Kidney (tissue), 14 donors: ENCODE results near the gene DNAJC10. TPM values are rescaled to one million over a fixed set of nuclear protein-coding genes. Genes with fewer than 3 reads are reported as not detected.

Experiments
- DNase-seq, 5 donors: peaks; one replicate each; pipeline ENCODE4 v3.0.0-alpha.2; 2013 to 2020
- FAIRE-seq: peaks from 2 replicates; lab custom pipeline; 2012; peaks lifted over from hg19 to GRCh38; lab: Jason Lieb, UNC
- H3K27ac ChIP-seq, 2 donors: one replicate each; pipeline ENCODE4 v1.7.0; 2013; ENCODE audit warnings: low read depth in 2 of 2, low read length in 2 of 2, inconsistent platforms in 1 of 2
- H3K27me3 ChIP-seq: one replicate; pipeline ENCODE4 v1.7.1; 2013; ENCODE audit warnings: low read length, inconsistent platforms; ENCODE audit not compliant: control insufficient read depth, insufficient read depth
- H3K36me3 ChIP-seq, 3 donors: one replicate each; pipeline versions ENCODE4 v1.7.0 to v1.7.1; 2013; ENCODE audit warnings: low read length in 3 of 3, control low read depth in 1 of 3, inconsistent platforms in 1 of 3; ENCODE audit not compliant: insufficient read depth in 3 of 3, control insufficient read depth in 2 of 3
- H3K4me1 ChIP-seq, 3 donors: one replicate each; pipeline versions ENCODE4 v1.7.0 to v1.7.1; 2013; ENCODE audit warnings: low read length in 3 of 3, inconsistent platforms in 1 of 3, low read depth in 1 of 3; ENCODE audit not compliant: control insufficient read depth in 2 of 3, insufficient read depth in 2 of 3
- H3K4me3 ChIP-seq, 3 donors: one replicate each; pipeline versions ENCODE4 v1.7.0 to v1.8.1; 2013; ENCODE audit warnings: low read length in 3 of 3, control low read depth in 1 of 3, inconsistent platforms in 1 of 3
- H3K9ac ChIP-seq, 3 donors: one replicate each; pipeline versions ENCODE4 v1.7.0 to v1.7.1; 2013; ENCODE audit warnings: low read length in 3 of 3, control low read depth in 1 of 3, inconsistent platforms in 1 of 3
- H3K9me3 ChIP-seq, 3 donors: one replicate each; pipeline versions ENCODE4 v1.7.0 to v1.7.1; 2013; ENCODE audit warnings: low read length in 3 of 3, control low read depth in 1 of 3, inconsistent platforms in 1 of 3; ENCODE audit not compliant: control insufficient read depth in 2 of 3, insufficient read depth in 1 of 3
- CTCF ChIP-seq: IDR thresholded peaks from 3 replicates; pipeline ENCODE4 v1.5.1; 2012; ENCODE audit warnings: mild to moderate bottlenecking, moderate library complexity, borderline replicate concordance; ENCODE audit not compliant: insufficient read depth; ENCODE audit errors: extremely low read depth
- intact Hi-C: fragments of 100-400 bp; cut with DNase I; formaldehyde crosslinking; loops from one replicate; pipeline ENCODE4 v1.11.1; 2022
- polyA plus RNA-seq: library from polyadenylated mRNA; stranded (reverse); fragments of 350-450 nt; fragmentation: Illumina TruSeq; extraction: RNeasy Lipid Tissue Mini Kit (QIAGEN cat#74804); gene quantifications from one replicate; pipeline ENCODE4 v1.2.3, GENCODE V29; 2014; ENCODE audit warnings: low read depth, low replicate concordance; ENCODE audit not compliant: insufficient read depth
- total RNA-seq: library from RNA; stranded (reverse); fragmentation: NEBNext Ultra II Directional; extraction: Animal tissue kit (Norgen Biotek cat#: 25700); gene quantifications from one replicate; pipeline ENCODE4 v1.2.1, GENCODE V29; 2021
- donor health status: control.
- donor health status: control.
- donor health status: control.
- donor health status: control.
- donor health status: control.
- donor health status: DM: yes; HTN: yes; CAD: no.
- donor health status: Normal renal cell carcinoma (clear cell type).

Gene DNAJC10
- total and polyA plus RNA-seq, 2 donors from 2014 or later = 30.1 to 127 TPM

GRCh38 chr2:182816866-182817265 lies 100.8 kb downstream of the DNAJC10 start:
- Histone ChIP-seq H3K27me3 (no peaks in the 10 kb centered on the region), H3K27ac (no peak overlapping the region), H3K9me3 (no peaks in the 10 kb centered on the region), H3K4me3 (no peak overlapping the region), H3K4me1 (peaks cover 4 to 11% (median 6%) of the 10 kb centered on the region in 3 donors), H3K9ac (no peak overlapping the region), H3K36me3 (no peaks in the 10 kb centered on the region)
- intact Hi-C loops = no loop called here
- DNase-seq = no peak
- no peak for FAIRE-seq
- no peak for TF ChIP-seq CTCF

- FAIRE-seq (no peak), DNase-seq (no peak)
- Histone ChIP-seq H3K36me3 (no peaks in the 10 kb centered on the region), H3K9ac (no peak overlapping the region), H3K4me1 (peaks cover 4 to 11% (median 6%) of the 10 kb centered on the region in 3 donors), H3K27ac (no peak overlapping the region), H3K27me3 (no peaks in the 10 kb centered on the region), H3K4me3 (no peak overlapping the region), H3K9me3 (no peaks in the 10 kb centered on the region)
- intact Hi-C loops = no loop called here
- TF ChIP-seq CTCF = no peak
Observed at GRCh38 chr2:182817558-182817957, 101.5 kb downstream of the DNAJC10 start.

- FAIRE-seq (no peak), DNase-seq (no peak)
- H3K9ac ChIP-seq = no peak overlapping the region
- no peaks in the 10 kb centered on the region for H3K9me3 ChIP-seq
- H3K4me1 ChIP-seq = peaks cover 4 to 11% (median 6%) of the 10 kb centered on the region in 3 donors
- no peak for TF ChIP-seq CTCF
- H3K4me3 ChIP-seq = no peak overlapping the region
- H3K27me3 ChIP-seq = no peaks in the 10 kb centered on the region
- intact Hi-C loops = no loop called here
- H3K36me3 ChIP-seq = no peaks in the 10 kb centered on the region
- H3K27ac ChIP-seq = no peak overlapping the region
Observed at GRCh38 chr2:182818501-182818900, 102.4 kb downstream of the DNAJC10 start.

GRCh38 chr2:182818925-182819324 lies 102.9 kb downstream of the DNAJC10 start:
- no peak overlapping the region for H3K9ac ChIP-seq
- no peaks in the 10 kb centered on the region for H3K36me3 ChIP-seq
- peak overlapping the region in 1 of 3 donors; percentile 5 for H3K4me3 ChIP-seq
- no peak overlapping the region for H3K27ac ChIP-seq
- intact Hi-C loops = no loop called here
- no peaks in the 10 kb centered on the region for H3K9me3 ChIP-seq
- DNase-seq (no peak), FAIRE-seq (no peak)
- no peak for TF ChIP-seq CTCF
- peaks cover 4 to 11% (median 6%) of the 10 kb centered on the region in 3 donors for H3K4me1 ChIP-seq
- no peaks in the 10 kb centered on the region for H3K27me3 ChIP-seq
